GM23338 (cell line): ENCODE data around the gene CXCR1. TPM values are rescaled to one million over a fixed set of nuclear protein-coding genes. Genes with fewer than 3 reads are reported as not detected.

Experiments
- ATAC-seq: fragments of 200-7000 bp; cut with Tn5 transposase; 3 replicates; pipeline ENCODE4 v1.9.1; 2020
- DNase-seq: peaks from one replicate; pipeline ENCODE4 v3.0.0-alpha.2; 2015; ENCODE audit warnings: low spot score
- H2AFZ ChIP-seq: fragments of 200-600 bp; sonication (generic); 2 replicates; pipeline ENCODE4 v1.8.0; 2016; ENCODE audit warnings: antibody characterized with exemption, mild to moderate bottlenecking, moderate library complexity
- H3F3A ChIP-seq: fragments of 200-600 bp; sonication (generic); replicated peaks from 2 replicates; pipeline ENCODE4 v1.8.0; 2017; ENCODE audit warnings: antibody characterized with exemption, mixed run types, low read depth
- H3K27ac ChIP-seq: fragments of 200-600 bp; sonication (generic); 2 replicates; pipeline ENCODE4 v1.6.1; 2016; ENCODE audit warnings: low read depth
- H3K27me3 ChIP-seq: fragments of 200-600 bp; sonication (generic); 2 replicates; pipeline ENCODE4 v1.8.0; 2016; ENCODE audit warnings: mild to moderate bottlenecking, mixed run types, moderate library complexity; ENCODE audit not compliant: insufficient read depth
- H3K36me3 ChIP-seq: fragments of 200-600 bp; sonication (generic); 2 replicates; pipeline ENCODE4 v1.8.0; 2016; ENCODE audit warnings: mild to moderate bottlenecking; ENCODE audit not compliant: insufficient read depth
- H3K4me1 ChIP-seq: fragments of 200-600 bp; sonication (generic); 2 replicates; pipeline ENCODE4 v1.8.0; 2016; ENCODE audit warnings: mild to moderate bottlenecking, moderate library complexity; ENCODE audit not compliant: insufficient read depth
- H3K4me2 ChIP-seq: fragments of 200-600 bp; sonication (generic); 2 replicates; pipeline ENCODE4 v1.7.1; 2017; ENCODE audit warnings: mixed run types
- H3K4me3 ChIP-seq: fragments of 200-600 bp; sonication (generic); 2 replicates; pipeline ENCODE4 v1.6.1; 2016; ENCODE audit warnings: mixed run types
- H3K79me2 ChIP-seq: fragments of 200-600 bp; sonication (generic); replicated peaks from 2 replicates; pipeline ENCODE4 v1.8.0; 2017; ENCODE audit warnings: mild to moderate bottlenecking; ENCODE audit not compliant: insufficient read depth
- H3K9me2 ChIP-seq: fragments of 200-600 bp; sonication (generic); 2 replicates; pipeline ENCODE4 v1.8.0; 2017; ENCODE audit not compliant: insufficient read depth
- H4K20me1 ChIP-seq: fragments of 200-600 bp; sonication (generic); replicated peaks from 2 replicates; pipeline ENCODE4 v1.8.0; 2017; ENCODE audit warnings: mild to moderate bottlenecking; ENCODE audit not compliant: insufficient read depth
- H3K27ac Mint-ChIP-seq: 2 replicates; pipeline ENCODE4 v1.8.0; 2020; ENCODE audit warnings: inconsistent platforms, mild to moderate bottlenecking, moderate library complexity, mixed read lengths
- H3K27me3 Mint-ChIP-seq: 3 replicates; pipeline ENCODE4 v1.8.0; 2022; ENCODE audit warnings: low read depth, mild to moderate bottlenecking, moderate library complexity, mixed read lengths, inconsistent platforms; ENCODE audit not compliant: insufficient read depth, poor library complexity
- H3K36me3 Mint-ChIP-seq: 3 replicates; pipeline ENCODE4 v1.8.0; 2021; ENCODE audit warnings: low read depth, mild to moderate bottlenecking, inconsistent platforms, moderate library complexity, mixed read lengths
- H3K4me1 Mint-ChIP-seq: 3 replicates; pipeline ENCODE4 v1.8.0; 2020; ENCODE audit warnings: mild to moderate bottlenecking, inconsistent platforms, mixed read lengths
- H3K4me3 Mint-ChIP-seq: 3 replicates; pipeline ENCODE4 v1.8.0; 2021; ENCODE audit warnings: moderate library complexity, mild to moderate bottlenecking, inconsistent platforms, mixed read lengths
- H3K9me3 Mint-ChIP-seq: 3 replicates; pipeline ENCODE4 v1.8.0; 2020; ENCODE audit warnings: moderate library complexity, mild to moderate bottlenecking, inconsistent platforms, mixed read lengths
- EZH2phosphoT487 ChIP-seq: fragments of 200-600 bp; sonication (generic); IDR thresholded peaks from one replicate; pipeline ENCODE4 v1.8.1; 2018; ENCODE audit warnings: antibody characterized with exemption; ENCODE audit not compliant: unreplicated experiment
- JUNB ChIP-seq: IDR thresholded peaks from one replicate; pipeline ENCODE4 v1.6.1; 2016; ENCODE audit warnings: antibody characterized with exemption; ENCODE audit not compliant: unreplicated experiment
- NANOG ChIP-seq: IDR thresholded peaks from 2 replicates; pipeline ENCODE4 v1.6.1; 2016; ENCODE audit warnings: antibody characterized with exemption, borderline replicate concordance
- STAT1 ChIP-seq: IDR thresholded peaks from one replicate; pipeline ENCODE4 v1.6.1; 2016; ENCODE audit warnings: antibody characterized with exemption; ENCODE audit not compliant: unreplicated experiment
- ZNF114 ChIP-seq: fragments of 250-450 bp; sonication (Bioruptor Pico); IDR thresholded peaks from 2 replicates; pipeline ENCODE4 v1.5.0; 2020; ENCODE audit warnings: mild to moderate bottlenecking, moderate library complexity
- ZNF331 ChIP-seq: fragments of 250-450 bp; sonication (Bioruptor Pico); IDR thresholded peaks from 2 replicates; pipeline ENCODE4 v1.5.0; 2020; ENCODE audit warnings: low read depth, mild to moderate bottlenecking, moderate library complexity
- polyA plus RNA-seq: library from polyadenylated mRNA; unstranded; fragments of >200 nt; fragmentation: Nextera tagmentation; extraction: Ambion mirVana; gene quantifications from 2 replicates; pipeline ENCODE4 v1.2.1, GENCODE V29; 2016
- total RNA-seq: library from RNA; depleted of rRNA; stranded (reverse); fragments of >200 nt; shearing (Covaris generic); gene quantifications from 2 replicates; pipeline ENCODE4 v1.2.3, GENCODE V29; 2014
- TF ChIP-seq, protein P1 (sequence below): fragments of 250-450 bp; sonication (Bioruptor Pico); IDR thresholded peaks from 2 replicates; pipeline ENCODE4 v1.5.0; 2020; ENCODE audit warnings: mild to moderate bottlenecking, moderate library complexity

CXCR1 gene
- total and polyA plus RNA-seq, 2 experiments from 2014 or later, result not detected

DNA sequence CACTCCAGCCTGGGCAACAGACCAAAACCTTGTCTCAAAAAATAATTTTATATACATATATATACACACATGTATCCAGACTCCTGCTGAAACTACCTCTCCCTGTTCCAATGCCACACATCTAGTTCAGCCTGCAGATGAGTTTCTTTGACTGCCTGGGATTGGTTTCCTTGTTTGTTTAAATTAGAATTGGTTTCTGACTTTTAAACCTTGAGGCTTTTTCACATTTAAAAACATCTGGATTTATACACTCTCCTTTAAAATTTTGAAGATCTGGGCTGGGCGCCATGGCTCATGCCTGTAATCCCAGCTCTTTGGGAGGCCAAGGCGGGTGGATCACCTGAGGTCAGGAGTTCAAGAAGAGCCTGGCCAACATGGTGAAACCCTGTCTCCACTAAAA is 21.8 kb upstream of the CXCR1 start:
- Mint-ChIP-seq H3K9me3 (no peaks in the 10 kb centered on the region), H3K4me3 (no peak overlapping the region), H3K36me3 (no peaks in the 10 kb centered on the region), H3K27me3 (peaks cover 5% of the 10 kb centered on the region), H3K4me1 (peaks cover 13% of the 10 kb centered on the region), H3K27ac (no peak overlapping the region)
- H3K4me1 ChIP-seq, result no peaks in the 10 kb centered on the region
- DNase-seq (no peak), ATAC-seq (no peak)
- H2AFZ ChIP-seq, result no peak overlapping the region
- H3F3A ChIP-seq, result no peaks in the 10 kb centered on the region
- H3K27ac ChIP-seq, result no peak overlapping the region
- H3K79me2 ChIP-seq, result no peaks in the 10 kb centered on the region
- no peaks in the 10 kb centered on the region for H3K36me3 ChIP-seq
- H3K4me2 ChIP-seq, result no peak overlapping the region
- H4K20me1 ChIP-seq, result no peaks in the 10 kb centered on the region
- H3K4me3 ChIP-seq, result no peak overlapping the region
- H3K9me2 ChIP-seq, result no peaks in the 10 kb centered on the region
- no peak for TF ChIP-seq ZNF331
- TF ChIP-seq ZNF114 (CRISPR knock-in tag), result no peak
- no peak for TF ChIP-seq STAT1
- no peak for TF ChIP-seq NANOG
- TF ChIP-seq, protein P1, sequence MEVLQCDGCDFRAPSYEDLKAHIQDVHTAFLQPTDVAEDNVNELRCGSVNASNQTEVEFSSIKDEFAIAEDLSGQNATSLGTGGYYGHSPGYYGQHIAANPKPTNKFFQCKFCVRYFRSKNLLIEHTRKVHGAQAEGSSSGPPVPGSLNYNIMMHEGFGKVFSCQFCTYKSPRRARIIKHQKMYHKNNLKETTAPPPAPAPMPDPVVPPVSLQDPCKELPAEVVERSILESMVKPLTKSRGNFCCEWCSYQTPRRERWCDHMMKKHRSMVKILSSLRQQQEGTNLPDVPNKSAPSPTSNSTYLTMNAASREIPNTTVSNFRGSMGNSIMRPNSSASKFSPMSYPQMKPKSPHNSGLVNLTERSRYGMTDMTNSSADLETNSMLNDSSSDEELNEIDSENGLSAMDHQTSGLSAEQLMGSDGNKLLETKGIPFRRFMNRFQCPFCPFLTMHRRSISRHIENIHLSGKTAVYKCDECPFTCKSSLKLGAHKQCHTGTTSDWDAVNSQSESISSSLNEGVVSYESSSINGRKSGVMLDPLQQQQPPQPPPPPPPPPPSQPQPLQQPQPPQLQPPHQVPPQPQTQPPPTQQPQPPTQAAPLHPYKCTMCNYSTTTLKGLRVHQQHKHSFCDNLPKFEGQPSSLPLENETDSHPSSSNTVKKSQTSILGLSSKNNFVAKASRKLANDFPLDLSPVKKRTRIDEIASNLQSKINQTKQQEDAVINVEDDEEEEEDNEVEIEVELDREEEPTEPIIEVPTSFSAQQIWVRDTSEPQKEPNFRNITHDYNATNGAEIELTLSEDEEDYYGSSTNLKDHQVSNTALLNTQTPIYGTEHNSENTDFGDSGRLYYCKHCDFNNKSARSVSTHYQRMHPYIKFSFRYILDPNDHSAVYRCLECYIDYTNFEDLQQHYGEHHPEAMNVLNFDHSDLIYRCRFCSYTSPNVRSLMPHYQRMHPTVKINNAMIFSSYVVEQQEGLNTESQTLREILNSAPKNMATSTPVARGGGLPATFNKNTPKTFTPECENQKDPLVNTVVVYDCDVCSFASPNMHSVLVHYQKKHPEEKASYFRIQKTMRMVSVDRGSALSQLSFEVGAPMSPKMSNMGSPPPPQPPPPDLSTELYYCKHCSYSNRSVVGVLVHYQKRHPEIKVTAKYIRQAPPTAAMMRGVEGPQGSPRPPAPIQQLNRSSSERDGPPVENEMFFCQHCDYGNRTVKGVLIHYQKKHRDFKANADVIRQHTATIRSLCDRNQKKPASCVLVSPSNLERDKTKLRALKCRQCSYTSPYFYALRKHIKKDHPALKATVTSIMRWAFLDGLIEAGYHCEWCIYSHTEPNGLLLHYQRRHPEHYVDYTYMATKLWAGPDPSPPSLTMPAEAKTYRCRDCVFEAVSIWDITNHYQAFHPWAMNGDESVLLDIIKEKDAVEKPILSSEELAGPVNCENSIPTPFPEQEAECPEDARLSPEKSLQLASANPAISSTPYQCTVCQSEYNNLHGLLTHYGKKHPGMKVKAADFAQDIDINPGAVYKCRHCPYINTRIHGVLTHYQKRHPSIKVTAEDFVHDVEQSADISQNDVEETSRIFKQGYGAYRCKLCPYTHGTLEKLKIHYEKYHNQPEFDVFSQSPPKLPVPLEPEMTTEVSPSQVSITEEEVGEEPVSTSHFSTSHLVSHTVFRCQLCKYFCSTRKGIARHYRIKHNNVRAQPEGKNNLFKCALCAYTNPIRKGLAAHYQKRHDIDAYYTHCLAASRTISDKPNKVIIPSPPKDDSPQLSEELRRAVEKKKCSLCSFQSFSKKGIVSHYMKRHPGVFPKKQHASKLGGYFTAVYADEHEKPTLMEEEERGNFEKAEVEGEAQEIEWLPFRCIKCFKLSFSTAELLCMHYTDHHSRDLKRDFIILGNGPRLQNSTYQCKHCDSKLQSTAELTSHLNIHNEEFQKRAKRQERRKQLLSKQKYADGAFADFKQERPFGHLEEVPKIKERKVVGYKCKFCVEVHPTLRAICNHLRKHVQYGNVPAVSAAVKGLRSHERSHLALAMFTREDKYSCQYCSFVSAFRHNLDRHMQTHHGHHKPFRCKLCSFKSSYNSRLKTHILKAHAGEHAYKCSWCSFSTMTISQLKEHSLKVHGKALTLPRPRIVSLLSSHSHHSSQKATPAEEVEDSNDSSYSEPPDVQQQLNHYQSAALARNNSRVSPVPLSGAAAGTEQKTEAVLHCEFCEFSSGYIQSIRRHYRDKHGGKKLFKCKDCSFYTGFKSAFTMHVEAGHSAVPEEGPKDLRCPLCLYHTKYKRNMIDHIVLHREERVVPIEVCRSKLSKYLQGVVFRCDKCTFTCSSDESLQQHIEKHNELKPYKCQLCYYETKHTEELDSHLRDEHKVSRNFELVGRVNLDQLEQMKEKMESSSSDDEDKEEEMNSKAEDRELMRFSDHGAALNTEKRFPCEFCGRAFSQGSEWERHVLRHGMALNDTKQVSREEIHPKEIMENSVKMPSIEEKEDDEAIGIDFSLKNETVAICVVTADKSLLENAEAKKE (CRISPR knock-in tag), result no peak
- no peaks in the 10 kb centered on the region for H3K27me3 ChIP-seq

GRCh38 chr2:218187296-218188015 is 20.7 kb upstream of the CXCR1 start:
- DNase-seq (no peak), ATAC-seq (no peak)
- Mint-ChIP-seq H3K27ac (no peak overlapping the region), H3K36me3 (no peaks in the 10 kb centered on the region), H3K27me3 (peaks cover 5% of the 10 kb centered on the region), H3K9me3 (no peaks in the 10 kb centered on the region), H3K4me3 (no peak overlapping the region), H3K4me1 (peaks cover 8% of the 10 kb centered on the region)
- H2AFZ ChIP-seq, result peak overlapping the region; percentile 98; the same call in 1 of the 2 replicates
- no peak overlapping the region for H3K27ac ChIP-seq
- no peaks in the 10 kb centered on the region for H3K27me3 ChIP-seq
- no peaks in the 10 kb centered on the region for H3K9me2 ChIP-seq
- H3K4me3 ChIP-seq, result no peak overlapping the region
- no peaks in the 10 kb centered on the region for H3K4me1 ChIP-seq
- no peaks in the 10 kb centered on the region for H3F3A ChIP-seq
- H3K36me3 ChIP-seq, result no peaks in the 10 kb centered on the region
- no peak overlapping the region for H3K4me2 ChIP-seq
- no peaks in the 10 kb centered on the region for H4K20me1 ChIP-seq
- no peaks in the 10 kb centered on the region for H3K79me2 ChIP-seq
- TF ChIP-seq JUNB (no peak), ZNF331 (no peak), NANOG (no peak), ZNF114 (CRISPR knock-in tag) (no peak), EZH2phosphoT487 (no peak)
